ENCODE results near the gene APMAP.

APMAP gene

GRCh38 chr20:24913076-24913628 is 79.4 kb downstream of the APMAP start:
- Histone ChIP-seq H3K36me3 (ENCODE audit: insufficient read depth, low read depth, low read length) (no peaks in the 10 kb centered on the region), H3K9ac (ENCODE audit: low read depth, low read length) (no peak overlapping the region), H3K27me3 (ENCODE audit: insufficient read depth, low read length) (peaks cover 10% of the 10 kb centered on the region), H3K4me3 (ENCODE audit: low read length) (no peak overlapping the region), H3K9me3 (ENCODE audit: insufficient read depth, low read depth, low read length) (no peaks in the 10 kb centered on the region), H3K27ac (ENCODE audit: low read length) (no peak overlapping the region), H3K4me1 (ENCODE audit: insufficient read depth, low read length) (no peaks in the 10 kb centered on the region; the same call in 1 of the 2 replicates)

All from iPS-20b (cell line).